GM21737 (cell line): ENCODE measurements around the gene TKTL2.
"Not testable (repeated sequence)": the region's sequence is repeated elsewhere in the genome, so short reads cannot be mapped to it uniquely, and the experiment has no call there.

Experiments used
- ATAC-seq: cut with Tn5 transposase; IDR thresholded peaks from one replicate; pipeline ENCODE4 v1.9.1; 2021; ENCODE audit warnings: mild to moderate bottlenecking, moderate library complexity; ENCODE audit not compliant: unreplicated experiment

TKTL2 gene

DNA sequence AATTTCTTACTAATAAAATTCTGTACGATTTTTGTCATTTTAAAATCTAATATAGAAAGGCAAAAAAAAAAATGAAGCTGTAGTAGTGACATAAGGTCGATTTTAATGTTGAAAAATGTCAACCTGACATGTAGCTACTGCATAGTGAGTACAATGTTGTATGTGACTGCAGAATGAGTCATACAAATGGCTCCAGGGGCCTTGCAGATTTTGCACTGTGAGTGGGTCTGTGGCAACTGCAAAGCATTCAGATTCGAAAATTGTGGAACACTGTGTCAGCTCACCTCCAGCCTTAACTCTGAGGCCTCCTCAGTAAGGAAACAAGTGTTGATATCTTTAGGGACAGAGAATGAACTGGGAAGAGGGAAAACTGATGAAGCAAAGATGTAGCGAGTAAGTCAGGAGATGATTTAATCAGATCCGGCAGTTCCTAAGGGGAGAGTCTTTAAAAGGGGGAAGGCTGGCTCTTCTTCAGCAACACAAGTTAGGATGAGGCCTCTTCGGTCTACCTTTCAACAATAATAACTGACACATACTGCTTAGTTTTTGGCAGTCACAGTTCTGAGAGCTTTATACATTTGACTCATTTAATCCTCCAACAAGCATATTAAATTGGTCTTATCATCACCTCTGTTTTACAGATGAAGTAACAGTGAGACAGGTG is 24.9 kb downstream of the TKTL2 start:
- ATAC-seq, result no peak

GRCh38 chr4:163447481-163447880 is 26.1 kb downstream of the TKTL2 start:
- ATAC-seq, result no peak

GRCh38 chr4:163447023-163447422 is 26.5 kb downstream of the TKTL2 start:
- not testable (repeated sequence) for ATAC-seq

DNA sequence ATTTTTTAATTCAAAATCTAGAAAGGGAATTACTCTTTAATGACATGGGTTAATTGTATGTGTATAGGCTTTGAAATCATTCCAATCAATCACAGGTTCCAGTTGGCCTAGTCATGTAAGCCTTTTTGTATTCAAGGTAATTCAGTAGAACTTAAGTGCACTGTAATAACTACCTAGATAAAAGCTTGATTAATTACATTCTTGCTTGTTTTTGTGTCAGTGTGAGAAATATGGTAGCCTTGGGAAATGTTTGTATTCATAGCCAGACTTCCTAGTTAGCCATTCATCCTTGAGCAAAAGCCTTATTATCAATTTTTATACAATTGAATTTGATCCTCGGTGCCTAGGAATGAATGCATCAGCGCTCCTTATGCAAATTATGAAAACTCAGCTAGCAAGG is 33.5 kb downstream of the TKTL2 start:
- ATAC-seq, result no peak
